ENCODE data around the gene NTN5.
"Not testable (repeated sequence)": the region's sequence is repeated elsewhere in the genome, so short reads cannot be mapped to it uniquely, and the experiment has no call there.

NTN5 gene

DNA sequence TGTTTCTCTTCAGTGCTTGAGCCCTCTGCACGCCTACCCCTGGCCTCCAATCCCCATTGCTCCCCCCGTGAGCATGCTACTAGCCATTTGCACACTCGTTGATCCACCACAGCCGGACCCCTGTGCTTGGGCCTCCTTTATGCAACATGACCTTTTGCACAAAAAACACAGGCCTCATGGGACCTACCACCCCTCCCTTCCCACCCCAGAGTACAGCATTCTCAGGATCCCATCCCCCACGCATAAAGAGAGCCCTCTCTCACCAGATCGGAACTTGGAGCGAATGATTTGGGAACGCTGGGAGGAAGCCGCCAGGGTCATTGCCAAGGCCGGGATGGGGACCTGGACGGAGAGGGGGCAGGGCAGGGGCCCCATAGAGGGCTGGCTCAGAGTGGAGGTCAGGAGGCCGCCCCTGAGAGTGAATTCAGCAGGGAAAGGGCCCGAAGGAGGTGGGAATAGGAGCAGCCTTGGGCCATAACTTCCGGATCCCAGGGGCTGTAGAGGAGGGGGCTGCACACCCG is 46.0 kb upstream of the NTN5 start:
- TF ChIP-seq CTCF (IDR thresholded peaks at IDR 0.05; ENCODE audit: insufficient read depth, low read depth, low read length, missing control alignments) = no peak
- DNase-seq (ENCODE audit: low read depth) = no peak
- H3K4me3 ChIP-seq (ENCODE audit: low read depth, low read length) = no peak overlapping the region

DNA sequence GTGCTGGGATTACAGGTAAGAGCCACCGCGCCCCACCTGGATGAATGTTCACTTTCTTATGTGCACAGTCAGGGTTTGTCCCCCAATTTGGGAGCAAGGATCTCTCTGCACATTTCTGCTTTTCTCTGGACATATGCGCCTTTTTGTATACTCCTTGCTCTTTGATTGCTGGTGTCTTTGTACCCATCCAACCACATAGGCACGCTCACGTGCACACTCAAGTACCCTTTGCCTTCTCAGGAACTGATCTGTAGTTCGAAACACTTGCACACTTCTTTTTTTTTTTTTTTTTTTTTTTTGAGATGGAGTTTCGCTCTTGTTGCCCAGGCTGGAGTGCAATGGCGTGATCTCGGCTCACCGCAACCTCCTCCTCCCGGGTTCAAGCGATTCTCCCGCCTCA is 45.3 kb upstream of the NTN5 start:
- DNase-seq (ENCODE audit: low read depth); H3K4me3 ChIP-seq (ENCODE audit: low read depth, low read length): not testable (repeated sequence)

GRCh38 chr19:48716562-48717291 is 43.9 kb upstream of the NTN5 start:
- no peak for TF ChIP-seq CTCF (IDR thresholded peaks at IDR 0.05; ENCODE audit: insufficient read depth, low read depth, low read length, missing control alignments)
- H3K4me3 ChIP-seq (ENCODE audit: low read depth, low read length) = no peak overlapping the region
- DNase-seq (ENCODE audit: low read depth) = no peak

DNA sequence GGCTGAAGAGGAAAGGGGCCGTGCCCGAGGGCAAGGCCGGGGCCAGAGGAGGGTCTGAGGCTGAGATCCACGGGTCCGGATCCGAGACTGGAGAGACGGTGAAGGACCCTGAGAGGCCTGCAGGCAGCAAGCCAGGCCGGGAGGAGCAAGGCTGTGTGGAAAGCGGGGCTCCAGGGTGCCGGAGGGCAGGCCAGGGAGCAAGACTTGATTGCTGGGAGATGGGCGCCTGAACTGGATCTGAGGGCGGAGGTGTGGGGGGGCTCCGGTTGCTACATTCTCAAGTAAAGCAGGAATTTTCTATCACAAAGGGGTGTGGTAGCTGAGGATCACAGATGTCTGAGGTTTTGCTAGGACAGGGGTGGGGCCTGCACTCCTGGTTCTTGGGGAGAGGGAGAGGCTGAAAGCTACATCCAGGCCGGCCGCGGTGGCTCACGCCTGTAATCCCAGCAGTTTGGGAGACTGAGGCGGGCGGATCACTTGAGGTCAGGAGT is 42.9 kb upstream of the NTN5 start:
- H3K4me3 ChIP-seq (ENCODE audit: low read depth, low read length) = no peak overlapping the region
- DNase-seq (ENCODE audit: low read depth) = no peak
- no peak for TF ChIP-seq CTCF (IDR thresholded peaks at IDR 0.05; ENCODE audit: insufficient read depth, low read depth, low read length, missing control alignments)

- DNase-seq (ENCODE audit: low read depth) = no peak
- H3K4me3 ChIP-seq (ENCODE audit: low read depth, low read length) = peak overlapping the region; percentile 73
- no peak for TF ChIP-seq CTCF (IDR thresholded peaks at IDR 0.05; ENCODE audit: insufficient read depth, low read depth, low read length, missing control alignments)
Measured at GRCh38 chr19:48714759-48715675, 42.2 kb upstream of the NTN5 start.

DNA sequence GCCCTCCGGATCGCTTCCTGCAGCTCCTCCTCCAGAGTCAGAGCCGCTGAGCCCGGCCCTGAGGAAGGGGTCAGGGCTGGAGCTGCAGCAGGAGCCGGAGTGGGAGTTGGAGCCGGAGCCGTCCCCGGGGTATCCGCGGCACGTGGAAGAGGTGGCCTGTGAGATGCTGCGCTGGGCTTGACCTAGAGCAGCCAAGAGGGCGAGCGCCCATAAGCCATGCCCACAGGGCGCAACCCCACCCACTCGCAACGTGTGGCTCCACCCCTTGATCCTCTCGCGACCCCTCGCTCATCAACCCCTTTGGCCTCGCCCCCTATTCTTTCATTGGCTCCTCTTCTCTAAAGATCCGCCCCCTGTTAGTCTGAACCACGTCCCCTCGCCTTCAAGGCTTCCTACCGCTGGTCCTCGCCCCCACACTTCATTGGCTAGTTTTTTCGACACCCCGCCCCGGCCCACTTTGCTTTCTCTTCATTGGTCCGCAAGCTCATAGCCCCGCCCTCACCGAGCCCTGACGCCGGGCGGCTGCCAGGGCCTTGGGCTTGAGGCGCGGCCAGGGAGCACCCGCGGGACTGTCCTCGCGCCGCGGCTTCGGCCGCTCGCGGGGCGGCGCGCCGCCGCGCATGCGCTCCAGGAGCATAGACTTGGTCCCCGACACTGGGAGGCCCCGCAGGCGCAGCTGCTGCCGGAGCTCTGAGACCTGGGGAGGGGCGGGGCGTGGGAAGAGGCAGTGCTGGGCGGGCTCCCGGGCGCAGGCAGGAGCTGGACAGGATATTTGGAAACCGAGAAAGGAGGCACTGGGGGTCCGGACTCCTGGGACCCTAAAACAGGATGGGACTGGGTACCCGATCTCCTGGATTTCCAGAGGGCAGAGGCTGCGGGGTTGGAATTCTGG is 41.3 kb upstream of the NTN5 start:
- peak; percentile 99 for DNase-seq (ENCODE audit: low read depth)
- no peak for TF ChIP-seq CTCF (IDR thresholded peaks at IDR 0.05; ENCODE audit: insufficient read depth, low read depth, low read length, missing control alignments)

More for the DNA sequence above, 41.3 kb upstream of the NTN5 start:
- H3K4me3 ChIP-seq (ENCODE audit: low read depth, low read length) = peak overlapping the region; percentile 97
